Measurements from ENCODE around the gene FMN2. TPM values are rescaled to one million over a fixed set of nuclear protein-coding genes. Genes with fewer than 3 reads are reported as not detected.

The FMN2 gene
- polyA plus RNA-seq, 2 of the 4 experiments (the other 2 are of a cell fraction) = 2.8 to 4.2 TPM

DNA sequence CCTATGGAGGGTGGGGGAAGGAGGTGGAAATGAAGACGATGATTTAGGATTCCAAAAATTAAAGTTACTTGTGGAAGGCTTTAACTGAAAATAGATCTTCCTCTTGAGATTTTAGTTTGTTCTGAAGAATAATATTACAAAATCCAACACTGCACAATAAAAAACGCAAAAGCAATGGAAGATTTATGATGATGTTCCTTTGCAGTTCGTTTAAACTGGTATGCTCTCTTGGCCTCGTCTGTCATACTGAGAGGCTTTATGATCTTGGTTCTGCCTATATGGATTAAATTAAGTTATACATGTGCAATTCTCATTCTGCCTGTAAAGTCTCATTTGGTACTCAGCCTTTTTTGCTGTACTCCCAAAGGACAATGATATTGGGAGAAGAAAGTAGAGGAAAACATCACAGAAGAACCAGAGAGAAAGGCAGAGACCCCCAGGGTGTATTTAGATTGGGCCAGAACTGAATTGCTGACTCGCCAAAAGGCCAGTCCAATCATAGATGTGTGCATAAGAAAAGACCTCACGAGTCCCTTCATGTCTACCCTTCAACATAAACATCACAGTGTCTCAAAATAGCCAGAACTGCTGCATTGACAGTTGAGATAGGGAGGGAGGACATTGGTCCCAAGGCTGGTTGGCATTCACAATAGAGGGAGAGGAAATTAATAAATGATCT is 331.7 kb downstream of the FMN2 start:
- H3K4me1 ChIP-seq = peaks cover 13% of the 10 kb centered on the region; the same call in 1 of the 3 replicates
- WGBS (ENCODE audit: missing lambda C conversion rate) = 79% methylated on average over 6 of the region's 6 CpGs
- DNase-seq (ENCODE audit: low read depth in 1 of 2, low spot score in 1 of 2) (no peak), FAIRE-seq (no peak), ATAC-seq (no peak)
- TF ChIP-seq TP53 (CRISPR knock-in tag; IDR thresholded peaks at IDR 0.05) = no peak
- peak; percentile 66 for TF ChIP-seq MAFK (IDR thresholded peaks at IDR 0.05; ENCODE audit: partially characterized antibody)
- H3K4me2 ChIP-seq = no peak overlapping the region
- H3K27ac ChIP-seq = no peak overlapping the region
- no peaks in the 10 kb centered on the region for H3K9me3 ChIP-seq
- H3K4me3 ChIP-seq = no peak overlapping the region
- ChIA-PET CTCF (no interaction called here), POLR2A (no interaction called here)

- peak overlapping the region; percentile 24; the same call in 1 of the 3 replicates for H3K4me2 ChIP-seq
- 52% methylated on average over 7 of the region's 7 CpGs for WGBS (ENCODE audit: missing lambda C conversion rate)
- H3K4me3 ChIP-seq = no peak overlapping the region
- no peak; a peak in 1 of 6 replicates for ATAC-seq
- TF ChIP-seq REST (IDR thresholded peaks at IDR 0.05) (no peak), HEYL (CRISPR knock-in tag; IDR thresholded peaks at IDR 0.05) (no peak), SMC3 (IDR thresholded peaks at IDR 0.05) (no peak), ZNF302 (CRISPR knock-in tag; IDR thresholded peaks at IDR 0.05) (no peak), EHF (CRISPR knock-in tag; IDR thresholded peaks at IDR 0.05) (no peak), RAD21 (conservative IDR thresholded peaks at IDR 0.05 in 1 of 2, IDR thresholded peaks at IDR 0.05 in 1 of 2) (no peak), NR3C1 (IDR thresholded peaks at IDR 0.05) (no peak), FOXS1 (CRISPR knock-in tag; IDR thresholded peaks at IDR 0.05) (no peak), HES2 (IDR thresholded peaks at IDR 0.05) (no peak), MAZ (IDR thresholded peaks at IDR 0.05; ENCODE audit: borderline replicate concordance, low read depth, low read length) (no peak), EHMT2 (IDR thresholded peaks at IDR 0.05; ENCODE audit: low read depth) (no peak), PHF8 (IDR thresholded peaks at IDR 0.05; ENCODE audit: borderline replicate concordance, low read depth) (no peak), KDM5A (IDR thresholded peaks at IDR 0.05) (no peak), CBX8 (IDR thresholded peaks at IDR 0.05) (no peak), MYC (IDR thresholded peaks at IDR 0.05; ENCODE audit: borderline replicate concordance, low read length) (no peak), TFCP2L1 (CRISPR knock-in tag; IDR thresholded peaks at IDR 0.05) (no peak)
- TF ChIP-seq, protein P1, sequence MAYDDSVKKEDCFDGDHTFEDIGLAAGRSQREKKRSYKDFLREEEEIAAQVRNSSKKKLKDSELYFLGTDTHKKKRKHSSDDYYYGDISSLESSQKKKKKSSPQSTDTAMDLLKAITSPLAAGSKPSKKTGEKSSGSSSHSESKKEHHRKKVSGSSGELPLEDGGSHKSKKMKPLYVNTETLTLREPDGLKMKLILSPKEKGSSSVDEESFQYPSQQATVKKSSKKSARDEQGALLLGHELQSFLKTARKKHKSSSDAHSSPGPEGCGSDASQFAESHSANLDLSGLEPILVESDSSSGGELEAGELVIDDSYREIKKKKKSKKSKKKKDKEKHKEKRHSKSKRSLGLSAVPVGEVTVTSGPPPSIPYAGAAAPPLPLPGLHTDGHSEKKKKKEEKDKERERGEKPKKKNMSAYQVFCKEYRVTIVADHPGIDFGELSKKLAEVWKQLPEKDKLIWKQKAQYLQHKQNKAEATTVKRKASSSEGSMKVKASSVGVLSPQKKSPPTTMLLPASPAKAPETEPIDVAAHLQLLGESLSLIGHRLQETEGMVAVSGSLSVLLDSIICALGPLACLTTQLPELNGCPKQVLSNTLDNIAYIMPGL (CRISPR knock-in tag; IDR thresholded peaks at IDR 0.05; ENCODE audit: borderline replicate concordance) = no peak
- TF ChIP-seq, protein P2, sequence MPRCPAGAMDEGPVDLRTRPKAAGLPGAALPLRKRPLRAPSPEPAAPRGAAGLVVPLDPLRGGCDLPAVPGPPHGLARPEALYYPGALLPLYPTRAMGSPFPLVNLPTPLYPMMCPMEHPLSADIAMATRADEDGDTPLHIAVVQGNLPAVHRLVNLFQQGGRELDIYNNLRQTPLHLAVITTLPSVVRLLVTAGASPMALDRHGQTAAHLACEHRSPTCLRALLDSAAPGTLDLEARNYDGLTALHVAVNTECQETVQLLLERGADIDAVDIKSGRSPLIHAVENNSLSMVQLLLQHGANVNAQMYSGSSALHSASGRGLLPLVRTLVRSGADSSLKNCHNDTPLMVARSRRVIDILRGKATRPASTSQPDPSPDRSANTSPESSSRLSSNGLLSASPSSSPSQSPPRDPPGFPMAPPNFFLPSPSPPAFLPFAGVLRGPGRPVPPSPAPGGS (IDR thresholded peaks at IDR 0.05) = no peak
- no peak for DNase-seq (ENCODE audit: low read depth in 1 of 2, low spot score in 1 of 2)
- no peak for FAIRE-seq
- H3K9me3 ChIP-seq = no peaks in the 10 kb centered on the region
- peak overlapping the region in 1 of 2 experiments; percentile 17; a peak in 1 of 6 replicates for H3K27ac ChIP-seq
- ChIA-PET POLR2A (no interaction called here), CTCF (no interaction called here)
- H3K4me1 ChIP-seq = peaks cover 13% of the 10 kb centered on the region; the same call in 1 of the 3 replicates
Observed at GRCh38 chr1:240424740-240425464, 333.2 kb downstream of the FMN2 start.
